GM19043 (cell line): Measurements from ENCODE around the gene GABRP.

Experiments used
- ATAC-seq: cut with Tn5 transposase; IDR thresholded peaks from one replicate; pipeline ENCODE4 v1.9.1; 2021; ENCODE audit warnings: low read depth; ENCODE audit not compliant: unreplicated experiment

Gene GABRP

DNA sequence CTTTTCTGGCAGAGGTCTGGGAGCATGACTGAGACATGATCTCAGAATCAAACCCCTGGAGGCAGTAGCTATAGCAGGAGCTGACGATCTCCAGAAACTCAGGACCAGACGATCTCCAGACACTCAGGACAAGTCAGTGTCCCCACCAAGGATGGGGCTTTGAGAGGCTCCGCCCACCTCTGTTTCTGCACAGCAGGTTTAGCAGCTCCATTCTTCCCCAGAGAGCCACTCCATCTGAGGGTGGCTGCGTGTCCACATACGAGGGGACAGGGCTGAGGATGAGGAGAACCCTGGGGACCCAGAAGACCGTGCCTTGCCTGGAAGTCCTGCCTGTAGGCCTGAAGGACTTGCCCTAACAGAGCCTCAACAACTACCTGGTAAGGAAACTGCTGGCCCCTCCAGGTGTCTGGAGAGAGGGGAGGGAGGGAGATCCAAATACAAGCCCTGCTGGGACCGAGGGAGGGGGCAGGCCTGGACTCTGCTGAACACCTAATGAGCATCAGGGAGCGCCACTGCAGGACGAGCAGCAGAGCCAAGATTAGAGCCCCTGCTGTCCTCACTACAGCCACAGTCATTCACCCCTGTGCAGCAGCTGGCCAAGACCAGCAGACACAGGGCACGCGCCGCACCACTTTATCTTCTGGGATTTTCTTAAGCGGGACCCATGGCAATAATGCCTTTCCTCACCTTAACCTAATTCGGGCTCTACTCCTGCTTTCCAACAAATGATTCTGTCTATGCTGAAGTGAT, at the start of gene GABRP:
GABRP (plus strand) TSS at position 228 of the 750 bp plus-strand sequence. CDS start 4,891 bp downstream, outside the sequence.
- ATAC-seq, result no peak

DNA sequence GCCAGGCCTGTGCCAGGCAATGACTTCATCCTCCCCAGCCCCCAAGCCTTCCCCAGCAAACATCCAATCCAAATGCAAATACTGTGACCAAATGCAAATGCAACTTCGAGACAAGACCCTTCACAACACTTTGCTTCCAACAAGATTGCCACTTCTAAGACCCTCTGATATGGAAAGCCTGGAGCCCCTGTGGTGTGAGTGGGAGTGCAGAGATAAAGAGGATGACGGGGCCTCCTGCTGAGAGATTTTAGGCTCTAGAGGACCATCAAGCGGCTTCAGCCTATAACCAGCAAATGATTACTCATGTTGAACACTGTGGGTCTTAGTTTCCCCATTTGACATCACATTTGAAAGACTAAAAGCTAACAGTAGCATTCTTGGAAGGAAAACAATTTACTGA, 46.6 kb upstream of the GABRP start:
- no peak for ATAC-seq

- ATAC-seq, result no peak
These were observed 45.9 kb upstream of the GABRP start for GRCh38 chr5:170737591-170737990.

- no peak for ATAC-seq
These were observed 44.7 kb upstream of the GABRP start for GRCh38 chr5:170738840-170739239.

DNA sequence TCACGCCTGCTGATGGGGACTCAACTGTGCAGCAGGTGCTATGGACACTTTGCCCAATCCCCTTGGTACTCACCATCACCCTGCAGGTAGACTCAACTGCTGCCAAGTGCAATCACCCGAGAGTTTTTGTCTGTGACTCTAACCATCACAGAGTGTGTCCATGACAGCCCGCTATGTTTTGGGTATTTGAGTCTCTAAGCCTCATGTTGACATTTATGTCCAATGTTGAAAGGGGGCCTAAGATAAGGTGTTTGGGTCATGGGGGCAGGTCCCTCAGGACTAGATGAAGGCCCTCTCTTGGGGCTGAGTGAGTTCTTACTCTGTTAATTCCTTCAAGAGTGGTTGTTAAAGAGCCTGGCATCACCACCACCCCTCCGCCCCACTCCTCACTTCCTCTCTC, 44.1 kb upstream of the GABRP start:
- no peak for ATAC-seq

DNA sequence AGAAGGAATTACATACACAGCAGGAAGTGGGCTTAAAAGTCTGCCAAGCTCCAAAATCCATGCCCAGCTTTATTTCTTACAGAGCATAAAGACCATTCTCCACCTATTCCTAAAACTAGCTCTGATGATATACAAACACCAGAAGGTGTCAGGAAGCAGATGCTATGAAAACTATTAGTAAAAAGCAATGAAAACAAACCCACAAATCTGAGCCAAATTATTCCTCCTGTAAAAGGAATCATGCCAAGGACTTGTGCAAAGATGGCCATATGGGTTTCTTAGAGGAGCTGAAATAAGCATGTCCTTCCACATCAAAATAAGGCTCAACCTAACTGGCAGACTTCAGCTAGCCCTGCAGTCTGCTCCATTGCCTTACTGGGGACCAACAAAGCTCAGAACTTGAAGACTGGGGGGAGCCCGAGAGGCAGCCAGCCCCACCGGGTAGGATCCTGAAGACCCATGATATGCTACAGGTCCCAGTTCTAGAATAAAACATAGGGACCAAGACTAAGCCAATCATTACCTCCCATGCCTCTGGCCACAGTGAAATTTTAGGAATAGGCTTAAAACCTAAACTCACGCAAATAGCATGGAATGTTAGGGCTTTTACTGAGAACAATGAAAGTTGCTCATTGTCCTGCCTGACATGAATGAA, 42.8 kb upstream of the GABRP start:
- ATAC-seq, result no peak

- no peak for ATAC-seq
These were observed 41.7 kb upstream of the GABRP start for GRCh38 chr5:170741801-170742200.

DNA sequence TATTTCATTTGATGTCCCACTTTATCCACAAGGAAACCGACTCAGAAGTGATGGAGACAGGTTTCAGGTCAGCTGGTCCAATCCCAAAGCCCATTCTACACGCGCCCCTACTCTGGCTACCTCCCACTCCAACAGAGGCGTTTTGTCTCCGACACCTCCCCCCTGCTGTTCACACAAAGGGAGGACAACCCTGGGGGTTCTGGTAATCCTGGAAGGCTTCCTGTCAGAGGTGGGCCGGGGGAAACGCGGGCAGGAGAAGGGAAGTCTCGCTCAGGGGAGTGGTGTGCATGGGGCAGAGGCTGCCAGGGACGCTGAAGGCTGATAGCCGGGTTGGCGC, 39.7 kb upstream of the GABRP start:
- ATAC-seq, result no peak

GRCh38 chr5:170745481-170746071, 37.9 kb upstream of the GABRP start:
- no peak for ATAC-seq

DNA sequence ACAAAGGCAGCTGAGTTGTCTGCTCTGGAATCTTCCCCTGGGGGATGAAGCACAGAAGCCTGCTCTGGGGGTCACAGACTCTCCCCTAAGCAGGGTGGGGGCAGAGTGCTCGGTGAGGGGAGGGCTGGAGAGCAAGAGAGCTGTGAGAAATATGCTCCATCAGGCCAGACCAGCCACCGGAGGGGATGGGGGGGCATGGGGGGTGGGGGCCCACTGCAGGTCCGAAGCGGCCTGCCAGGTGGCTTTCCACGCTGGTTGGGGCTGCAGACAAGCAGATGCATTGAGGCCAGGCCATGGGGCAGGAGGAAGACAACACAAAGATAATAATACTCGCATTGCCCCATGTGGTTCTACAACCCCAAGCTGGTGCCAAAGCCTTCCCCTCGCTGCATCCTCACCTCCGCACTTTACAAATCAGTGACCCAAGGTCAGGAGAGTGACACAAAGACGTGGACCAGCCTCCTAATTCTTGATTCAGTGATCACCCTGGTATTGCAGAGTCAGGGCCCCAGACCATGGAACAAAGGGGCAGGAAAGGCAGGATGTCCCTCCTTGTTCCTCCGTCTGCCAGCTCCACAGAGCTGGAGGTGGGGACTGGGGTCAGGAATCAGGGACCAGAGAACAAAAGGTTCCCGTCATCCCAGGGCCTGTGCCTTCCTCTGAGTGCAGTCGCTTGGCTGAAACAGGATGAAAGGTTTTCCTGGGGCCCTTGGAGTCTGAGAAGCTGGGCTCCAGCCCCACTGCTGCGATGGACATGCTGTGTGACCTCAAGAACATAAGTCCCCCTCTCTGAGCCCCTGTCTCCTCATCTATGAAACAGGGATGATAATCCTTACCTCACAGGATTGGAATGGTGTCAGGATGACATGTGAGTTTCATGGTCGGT, 37.2 kb upstream of the GABRP start:
- ATAC-seq, result no peak

GRCh38 chr5:170746961-170747340, 36.6 kb upstream of the GABRP start:
- ATAC-seq, result no peak

DNA sequence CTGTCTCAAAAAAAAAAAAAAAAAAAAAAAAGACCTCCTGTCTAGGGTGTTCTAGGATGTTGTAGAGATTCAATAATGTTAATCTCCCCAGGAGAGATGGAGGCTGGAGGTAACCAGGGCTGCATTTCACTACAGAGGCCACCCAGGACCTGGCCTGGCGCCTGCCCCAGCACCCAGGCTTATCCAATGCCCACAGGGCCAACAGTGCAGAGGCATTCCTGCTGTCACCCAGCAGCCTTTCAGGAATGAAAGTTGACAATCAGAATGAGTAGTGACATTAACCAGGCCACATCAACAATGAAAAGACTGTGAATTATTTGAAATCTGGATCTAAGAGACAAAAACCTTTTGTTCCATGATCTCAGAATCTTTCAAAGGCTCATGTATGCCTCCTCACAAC, 36.2 kb upstream of the GABRP start:
- no peak for ATAC-seq

DNA sequence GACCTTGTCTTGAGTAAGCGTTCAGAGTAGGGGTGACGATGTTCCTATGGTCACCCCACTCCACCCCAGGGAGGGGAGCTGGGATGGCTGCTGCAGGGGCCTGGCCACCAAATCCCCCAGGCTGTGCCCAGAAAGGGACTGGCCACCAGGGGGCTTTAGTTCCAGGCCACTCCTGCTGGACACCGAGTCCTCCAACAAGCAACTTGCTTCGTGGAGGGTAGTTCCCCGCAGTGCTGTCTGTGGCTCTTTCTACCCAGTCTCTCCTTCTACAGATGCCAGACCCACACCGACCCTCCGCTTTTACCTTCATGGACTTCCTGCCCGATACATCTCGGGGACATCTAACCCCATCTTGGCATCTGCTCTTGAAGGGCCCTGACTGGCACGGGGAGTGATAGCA, 35.7 kb upstream of the GABRP start:
- ATAC-seq, result no peak

DNA sequence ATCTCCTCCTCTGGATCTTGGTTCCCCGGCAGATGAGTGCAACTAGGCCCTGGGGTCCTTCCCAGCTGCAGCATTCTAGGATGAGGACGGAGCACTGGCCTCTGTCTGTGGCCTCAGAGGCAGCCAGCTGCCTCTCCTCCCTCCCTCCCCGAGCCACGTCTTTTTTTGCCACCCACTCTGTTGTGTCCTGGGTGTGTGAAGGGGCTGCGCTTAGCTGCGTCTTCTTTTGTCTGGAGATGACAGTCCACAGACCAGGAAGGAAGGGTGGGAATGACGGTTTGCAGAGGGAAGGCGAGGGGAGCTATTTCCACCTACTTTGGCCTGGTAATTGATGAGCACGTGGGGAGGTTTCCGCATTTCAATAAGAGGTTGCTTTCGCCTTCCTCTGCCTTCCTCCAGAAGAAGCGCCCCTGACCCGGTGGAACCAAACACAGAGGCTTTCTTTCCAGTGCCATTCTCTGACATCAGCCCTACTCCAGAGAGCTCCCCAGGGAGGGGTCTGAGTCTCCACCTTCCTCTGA, 34.5 kb upstream of the GABRP start:
- no peak for ATAC-seq

DNA sequence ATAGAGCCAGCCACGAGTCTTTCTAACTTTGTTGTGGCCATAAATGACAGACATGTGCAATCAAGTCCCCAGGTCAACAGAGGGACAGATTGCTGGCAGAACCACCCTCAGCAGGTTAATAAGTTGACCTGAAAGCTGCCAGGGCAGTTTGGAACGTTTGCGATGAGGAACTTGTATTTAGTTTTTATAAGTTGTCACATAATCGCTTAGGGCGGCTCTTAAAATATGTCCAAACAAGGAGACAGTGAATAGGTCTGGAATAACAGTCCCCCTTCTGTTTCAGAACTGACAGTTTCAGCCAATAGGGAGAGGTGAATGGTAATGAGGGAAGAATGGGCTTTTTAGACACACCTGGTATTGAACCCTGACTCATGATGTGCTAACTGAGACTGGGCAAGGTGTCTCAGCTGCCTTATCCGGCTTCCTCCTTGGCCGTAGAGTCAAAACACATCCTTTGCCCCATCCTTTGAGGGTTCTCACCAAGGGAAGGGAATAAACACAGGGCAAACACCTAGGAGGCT, 33.6 kb upstream of the GABRP start:
- no peak for ATAC-seq

DNA sequence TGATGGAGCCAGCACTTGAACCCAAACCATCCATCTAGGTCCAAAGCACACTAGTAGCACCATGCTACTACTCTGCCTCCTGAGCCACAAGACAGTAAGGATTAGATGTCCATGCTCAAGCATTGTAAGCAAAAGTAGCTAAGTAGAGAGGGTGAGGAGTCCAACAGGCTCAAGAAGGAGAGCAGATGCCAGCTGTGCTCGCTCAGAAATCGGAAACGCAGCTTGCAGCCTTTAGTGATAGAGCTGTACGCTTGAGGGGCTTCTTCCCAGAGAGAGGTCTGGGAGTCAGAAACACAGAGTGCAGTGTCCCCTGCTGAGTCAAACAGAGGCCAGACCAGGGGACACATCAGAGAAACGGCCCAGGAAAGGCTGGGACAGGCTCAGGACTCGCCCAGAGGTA, 32.7 kb upstream of the GABRP start:
- ATAC-seq, result no peak

GRCh38 chr5:170751631-170752030, 31.9 kb upstream of the GABRP start:
- ATAC-seq, result no peak

GRCh38 chr5:170752257-170753215, 31.0 kb upstream of the GABRP start:
- no peak for ATAC-seq

GRCh38 chr5:170753311-170753710, 30.2 kb upstream of the GABRP start:
- no peak for ATAC-seq
